ENCODE data around the gene PDE1C. TPM values are rescaled to one million over a fixed set of nuclear protein-coding genes. Genes with fewer than 3 reads are reported as not detected.

PDE1C gene
- total and polyA plus RNA-seq, 2 donors (not counting 1 experiment from before 2014, with no cell fraction given) = 0.52 TPM; not detected in 1

DNA sequence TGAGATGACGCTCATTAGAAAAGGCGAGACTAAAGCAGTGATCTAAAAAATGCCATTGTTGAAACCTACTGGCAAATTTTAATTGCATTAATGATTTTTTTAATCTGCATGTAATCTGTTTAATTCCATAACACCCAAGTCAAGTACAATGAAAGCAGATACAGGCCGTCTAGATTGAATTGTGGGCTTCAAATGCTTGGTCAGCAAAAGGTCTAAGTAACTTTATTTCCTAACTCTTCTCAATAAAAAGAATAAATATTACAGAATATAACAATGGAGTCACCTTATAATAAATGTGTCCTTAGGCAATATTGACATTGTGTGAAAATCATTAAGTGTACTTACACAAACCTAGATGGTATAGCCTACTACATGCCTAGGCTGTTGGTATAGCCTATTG is 20.6 kb downstream of the PDE1C start:
- Histone ChIP-seq H3K27me3 (replicated peaks in 1 of 4; ENCODE audit: control extremely low read depth in 1 of 4, control insufficient read depth in 3 of 4, insufficient read depth in 4 of 4, low read length in 3 of 4) (no peaks in the 10 kb centered on the region), H3K27ac (ENCODE audit: low read length in 2 of 2) (no peak overlapping the region), H3K4me3 (ENCODE audit: control extremely low read depth in 1 of 5, extremely low read depth in 1 of 5, insufficient read depth in 1 of 5, low read depth in 2 of 5, low read length in 4 of 5) (no peak overlapping the region), H3K79me2 (ENCODE audit: control insufficient read depth, insufficient read depth, low read length) (no peaks in the 10 kb centered on the region), H2AFZ (ENCODE audit: insufficient read depth, low read depth, low read length, poor library complexity, severe bottlenecking) (no peak overlapping the region), H3K9me3 (ENCODE audit: control extremely low read depth in 1 of 3, control insufficient read depth in 2 of 3, insufficient read depth in 1 of 3, low read length in 2 of 3) (no peaks in the 10 kb centered on the region), H3K9ac (ENCODE audit: low read length) (no peak overlapping the region), H3K4me1 (ENCODE audit: control insufficient read depth in 2 of 2, insufficient read depth in 2 of 2, low read length in 2 of 2) (no peaks in the 10 kb centered on the region), H3K4me2 (replicated peaks; ENCODE audit: low read depth, low read length, poor library complexity, severe bottlenecking) (no peak overlapping the region), H3K36me3 (replicated peaks in 1 of 2; ENCODE audit: control extremely low read depth in 1 of 2, control insufficient read depth in 1 of 2, extremely low read depth in 1 of 2, insufficient read depth in 2 of 2, low read length in 1 of 2) (no peaks in the 10 kb centered on the region), H4K20me1 (ENCODE audit: control insufficient read depth, insufficient read depth, low read length, poor library complexity, severe bottlenecking) (no peaks in the 10 kb centered on the region)
- no peak for TF ChIP-seq EZH2 (IDR thresholded peaks at IDR 0.05; ENCODE audit: borderline replicate concordance, insufficient read depth, low read depth, low read length, poor library complexity, severe bottlenecking)
- TF ChIP-seq CTCF (IDR thresholded peaks at IDR 0.05) = no peak
- H3K27me3 Mint-ChIP-seq = no peaks in the 10 kb centered on the region
- POLR2A ChIA-PET = no interaction called here
- no CpG with 5 or more reads among the region's 3 CpGs for WGBS (ENCODE audit: insufficient coverage)
- CTCF ChIA-PET = no interaction called here
- no peak overlapping the region for H3K4me3 Mint-ChIP-seq
- H3K4me1 Mint-ChIP-seq = peaks cover 9% of the 10 kb centered on the region
- H3K27ac Mint-ChIP-seq = no peak overlapping the region
- H3K9me3 Mint-ChIP-seq (ENCODE audit: insufficient read depth) = no peaks in the 10 kb centered on the region
- DNase-seq (no peak), ATAC-seq (ENCODE audit: low read depth) (no peak)
- intact Hi-C loops (cut with micrococcal nuclease) = no loop called here

DNA sequence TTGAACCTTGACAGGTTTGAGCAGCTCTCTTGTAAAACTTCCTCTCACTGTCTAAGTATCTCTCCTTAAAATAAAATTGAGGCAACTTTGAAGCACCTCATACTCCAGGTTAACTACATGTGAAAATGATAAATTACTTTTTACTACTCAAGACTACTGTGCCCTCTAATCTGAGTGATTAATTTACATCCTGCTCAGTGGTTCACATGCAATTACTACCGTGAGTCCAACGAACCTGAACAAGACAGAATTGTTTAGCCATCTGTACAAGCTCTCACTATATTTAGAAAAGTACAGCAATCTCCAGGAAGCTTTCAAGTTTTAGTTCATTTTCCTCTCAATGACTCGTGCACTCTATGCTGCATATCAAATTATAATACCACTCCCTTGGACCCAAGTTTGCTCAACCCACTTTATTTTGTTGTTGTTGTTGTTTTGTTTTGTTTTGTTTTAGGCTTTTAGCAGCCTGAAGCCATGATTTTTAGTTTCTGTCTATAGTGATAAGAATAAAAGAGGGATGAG is 21.2 kb downstream of the PDE1C start:
- ChIA-PET CTCF (interaction anchor here (0.7 kb wide), 1 partner anchor 162 kb away, joined by 3 read pairs; no protein-coding TSS in a partner anchor), POLR2A (no interaction called here)
- Histone ChIP-seq H3K9me3 (ENCODE audit: control extremely low read depth in 1 of 3, control insufficient read depth in 2 of 3, insufficient read depth in 1 of 3, low read length in 2 of 3) (no peaks in the 10 kb centered on the region), H3K27me3 (replicated peaks in 1 of 4; ENCODE audit: control extremely low read depth in 1 of 4, control insufficient read depth in 3 of 4, insufficient read depth in 4 of 4, low read length in 3 of 4) (no peaks in the 10 kb centered on the region), H3K4me3 (ENCODE audit: control extremely low read depth in 1 of 5, extremely low read depth in 1 of 5, insufficient read depth in 1 of 5, low read depth in 2 of 5, low read length in 4 of 5) (no peak overlapping the region), H2AFZ (ENCODE audit: insufficient read depth, low read depth, low read length, poor library complexity, severe bottlenecking) (no peak overlapping the region), H4K20me1 (ENCODE audit: control insufficient read depth, insufficient read depth, low read length, poor library complexity, severe bottlenecking) (no peaks in the 10 kb centered on the region), H3K27ac (ENCODE audit: low read length in 2 of 2) (no peak overlapping the region), H3K4me2 (replicated peaks; ENCODE audit: low read depth, low read length, poor library complexity, severe bottlenecking) (no peak overlapping the region), H3K9ac (ENCODE audit: low read length) (no peak overlapping the region), H3K79me2 (ENCODE audit: control insufficient read depth, insufficient read depth, low read length) (no peaks in the 10 kb centered on the region), H3K4me1 (ENCODE audit: control insufficient read depth in 2 of 2, insufficient read depth in 2 of 2, low read length in 2 of 2) (no peaks in the 10 kb centered on the region), H3K36me3 (replicated peaks in 1 of 2; ENCODE audit: control extremely low read depth in 1 of 2, control insufficient read depth in 1 of 2, extremely low read depth in 1 of 2, insufficient read depth in 2 of 2, low read length in 1 of 2) (no peaks in the 10 kb centered on the region)
- WGBS (ENCODE audit: insufficient coverage) = 8% methylated on average over 2 of the region's 3 CpGs
- intact Hi-C loops (cut with micrococcal nuclease) = no loop called here
- no peaks in the 10 kb centered on the region for H3K27me3 Mint-ChIP-seq
- H3K4me3 Mint-ChIP-seq = no peak overlapping the region
- H3K27ac Mint-ChIP-seq = no peak overlapping the region
- DNase-seq (no peak), ATAC-seq (ENCODE audit: low read depth) (no peak)
- no peaks in the 10 kb centered on the region for H3K9me3 Mint-ChIP-seq (ENCODE audit: insufficient read depth)
- H3K4me1 Mint-ChIP-seq = peaks cover 9% of the 10 kb centered on the region
- TF ChIP-seq EZH2 (IDR thresholded peaks at IDR 0.05; ENCODE audit: borderline replicate concordance, insufficient read depth, low read depth, low read length, poor library complexity, severe bottlenecking) (no peak), CTCF (IDR thresholded peaks at IDR 0.05) (no peak)
